HG03039 (cell line): ENCODE data around the gene MC1R.
A peak's percentile ranks its signal among the peaks of the same experiment; 100 is the strongest.
"Not testable (repeated sequence)": the region's sequence is repeated elsewhere in the genome, so short reads cannot be mapped to it uniquely, and the experiment has no call there.

Experiments used
- ATAC-seq: cut with Tn5 transposase; IDR thresholded peaks from one replicate; pipeline ENCODE4 v1.9.1; 2021; ENCODE audit warnings: mild to moderate bottlenecking, moderate library complexity; ENCODE audit not compliant: unreplicated experiment

The MC1R gene

GRCh38 chr16:89918453-89919347, at the start of gene MC1R:
Gene MC1R, plus strand, starts transcription at chr16:89918862. Its CDS starts 397 bp downstream, at chr16:89919259.
- ATAC-seq, result peak; percentile 11

DNA sequence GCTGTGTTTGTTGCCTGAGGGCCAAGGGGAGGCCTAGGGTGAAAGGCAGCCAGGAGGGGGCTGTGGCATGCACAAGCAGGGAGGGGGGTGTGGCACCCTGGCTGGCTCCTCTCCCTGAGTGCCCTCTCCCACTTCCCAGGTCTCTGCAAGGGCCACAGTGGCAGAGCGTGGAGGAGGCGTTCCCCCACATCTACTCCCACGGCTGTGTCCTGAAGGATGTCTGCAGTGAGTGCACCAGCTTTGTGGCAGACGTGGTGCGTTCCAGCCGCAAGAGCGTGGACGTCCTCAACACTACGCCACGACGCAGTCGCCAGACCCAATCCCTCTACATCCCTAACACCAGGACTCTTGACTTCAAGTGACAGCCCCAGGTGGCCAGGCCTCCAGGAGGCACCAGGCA, 48.8 kb upstream of the MC1R start:
- no peak for ATAC-seq

- ATAC-seq, result no peak
Observed at GRCh38 chr16:89870440-89870839, 48.2 kb upstream of the MC1R start.

GRCh38 chr16:89871895-89872294, 46.8 kb upstream of the MC1R start:
- no peak for ATAC-seq

DNA sequence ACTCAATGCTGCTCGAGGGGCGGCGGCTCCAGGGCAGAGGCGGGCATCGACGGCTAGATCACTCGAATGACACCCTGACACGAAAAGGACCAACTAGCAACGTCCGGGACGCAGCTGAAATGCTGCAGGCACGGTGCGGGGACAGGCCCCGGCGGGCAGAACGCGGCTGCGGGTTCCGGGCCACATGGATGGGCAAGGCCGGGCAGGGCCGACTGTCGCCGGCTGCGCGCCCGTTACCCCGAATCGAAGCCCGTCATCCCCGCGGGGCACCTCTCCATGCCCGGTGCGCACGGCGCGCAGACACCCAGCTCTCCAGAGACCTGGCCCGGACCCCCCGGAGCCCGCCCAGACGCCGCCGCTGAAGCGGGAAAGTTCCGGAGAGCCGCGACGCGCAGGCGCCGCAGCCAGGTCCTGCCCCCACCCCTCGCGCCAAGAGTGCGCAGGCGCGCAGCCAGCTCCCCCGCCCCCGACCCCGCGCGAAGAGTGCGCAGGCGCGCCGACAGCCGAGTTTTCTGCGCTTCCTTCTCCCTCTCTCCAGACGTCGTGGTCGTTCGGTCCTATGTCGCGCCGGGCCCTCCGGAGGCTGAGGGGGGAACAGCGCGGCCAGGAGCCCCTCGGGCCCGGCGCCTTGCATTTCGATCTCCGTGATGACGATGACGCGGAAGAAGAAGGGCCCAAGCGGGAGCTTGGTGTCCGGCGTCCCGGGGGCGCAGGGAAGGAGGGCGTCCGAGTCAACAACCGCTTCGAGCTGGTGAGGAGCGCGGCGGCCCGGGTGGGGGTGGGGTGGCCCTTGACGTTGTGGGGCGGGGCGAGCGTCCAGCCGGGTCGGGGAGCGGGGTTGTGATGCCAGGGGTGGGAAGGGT, 45.3 kb upstream of the MC1R start, which contains the start of gene TCF25:
TCF25 (plus strand) TSS at position 484 of the 863 bp plus-strand sequence; CDS start at position 560, 76 bp downstream.
- peak; percentile 44 for ATAC-seq

DNA sequence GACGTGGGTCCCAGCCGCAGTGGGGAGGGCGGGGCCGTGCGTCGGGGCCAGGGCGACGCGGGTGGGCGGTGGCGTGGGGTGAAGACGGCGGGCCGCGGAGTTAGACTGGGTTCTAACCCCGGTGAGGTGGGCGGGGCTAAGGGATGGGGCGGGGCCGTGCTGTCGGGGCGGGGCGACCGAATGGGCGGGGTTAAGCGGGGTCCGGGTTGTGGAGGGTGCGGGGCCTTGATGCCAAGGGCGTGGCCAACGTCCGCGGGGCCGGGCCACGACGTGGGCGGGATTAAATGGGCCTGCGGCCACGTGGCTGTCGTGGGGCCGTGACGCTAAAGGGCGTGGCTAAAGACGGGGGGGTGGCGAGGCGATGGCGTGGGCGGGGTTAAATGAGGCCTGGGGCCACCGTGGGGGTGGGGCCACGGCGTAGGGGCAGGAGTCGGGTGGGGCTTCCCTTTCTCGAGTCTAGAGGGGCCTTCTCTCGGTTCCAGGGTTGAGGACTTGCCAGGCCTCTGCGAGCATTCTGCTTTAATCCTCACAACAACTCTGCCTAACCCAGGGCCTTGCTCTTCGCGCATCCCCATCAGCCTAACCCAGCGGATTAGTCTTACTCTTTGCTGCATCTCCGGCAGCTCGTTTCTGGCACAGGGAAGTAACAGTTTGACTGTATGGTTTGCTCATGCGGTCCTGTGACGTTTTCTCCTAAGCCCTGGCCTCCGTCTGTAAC, 44.5 kb upstream of the MC1R start:
- ATAC-seq, result peak; percentile 60

- not testable (repeated sequence) for ATAC-seq
Observed at GRCh38 chr16:89879123-89879522, 39.5 kb upstream of the MC1R start.

DNA sequence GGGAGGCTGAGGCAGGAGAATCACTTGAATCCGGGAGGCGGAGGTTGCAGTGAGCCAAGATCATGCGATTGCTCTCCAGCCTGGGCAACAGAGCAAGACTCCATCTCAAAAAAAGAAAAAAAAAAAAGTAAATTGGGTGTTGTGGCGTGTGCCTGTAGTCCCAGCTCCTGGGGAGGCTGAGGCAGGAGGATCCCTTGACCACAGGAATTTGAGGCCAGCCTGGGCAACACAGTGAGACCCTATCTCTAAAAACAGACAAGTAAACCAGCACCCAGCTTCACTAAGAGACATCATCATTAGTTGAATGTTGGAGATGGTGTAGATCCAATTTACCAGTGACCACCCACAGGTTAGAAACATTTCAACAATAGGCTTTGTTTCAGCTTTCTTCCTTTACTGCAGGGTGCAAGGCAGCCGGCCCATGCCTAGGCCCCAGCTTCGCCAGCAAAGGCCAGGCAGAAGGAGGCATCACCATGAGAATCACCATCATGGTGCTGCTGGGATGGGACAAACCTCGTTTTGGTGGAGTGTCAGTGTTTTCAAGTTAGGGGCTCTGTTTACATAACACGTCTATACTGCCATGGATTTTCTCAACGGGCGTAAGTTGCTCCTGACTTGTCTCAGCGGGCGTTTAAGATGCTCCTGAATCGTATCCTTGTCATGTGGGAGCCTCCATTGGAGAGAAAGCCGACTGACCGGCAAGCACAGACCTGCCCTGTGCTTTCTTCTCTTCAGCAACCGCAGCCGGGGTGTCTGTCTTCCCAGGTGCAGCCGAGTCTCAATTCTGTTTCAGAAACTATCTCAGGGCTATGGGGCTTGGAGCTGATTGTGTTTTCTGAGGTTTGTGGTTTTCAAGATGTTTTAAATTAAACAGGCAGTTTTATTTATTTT, 37.9 kb upstream of the MC1R start:
- no peak for ATAC-seq

DNA sequence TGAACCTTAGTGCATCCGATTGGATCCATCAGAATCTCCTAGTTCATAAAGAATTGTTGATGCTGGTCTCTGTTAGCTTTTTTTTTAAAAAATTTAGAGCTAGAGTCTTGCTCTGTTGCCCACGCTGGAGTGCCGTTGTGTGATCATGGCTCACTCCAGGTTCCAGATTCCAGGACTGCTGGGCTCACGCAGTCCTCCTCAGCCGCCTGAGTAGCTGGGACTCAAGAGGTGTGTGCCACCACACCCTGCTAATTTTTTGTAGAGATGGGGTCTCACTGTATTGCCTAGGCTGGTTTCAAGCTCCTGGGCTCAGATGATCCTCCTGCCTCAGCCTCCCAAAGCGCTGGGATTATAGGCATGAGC, 37.3 kb upstream of the MC1R start:
- no peak for ATAC-seq

GRCh38 chr16:89883346-89884040, 35.2 kb upstream of the MC1R start:
- ATAC-seq, result no peak

- ATAC-seq, result no peak
Observed at GRCh38 chr16:89884041-89884421, 34.6 kb upstream of the MC1R start.

- ATAC-seq, result no peak
Observed at GRCh38 chr16:89887243-89887642, 31.4 kb upstream of the MC1R start.

GRCh38 chr16:89890200-89890599, 28.5 kb upstream of the MC1R start:
- no peak for ATAC-seq

GRCh38 chr16:89890886-89891657, 27.6 kb upstream of the MC1R start:
- ATAC-seq, result no peak

GRCh38 chr16:89892055-89892630, 26.5 kb upstream of the MC1R start:
- no peak for ATAC-seq

DNA sequence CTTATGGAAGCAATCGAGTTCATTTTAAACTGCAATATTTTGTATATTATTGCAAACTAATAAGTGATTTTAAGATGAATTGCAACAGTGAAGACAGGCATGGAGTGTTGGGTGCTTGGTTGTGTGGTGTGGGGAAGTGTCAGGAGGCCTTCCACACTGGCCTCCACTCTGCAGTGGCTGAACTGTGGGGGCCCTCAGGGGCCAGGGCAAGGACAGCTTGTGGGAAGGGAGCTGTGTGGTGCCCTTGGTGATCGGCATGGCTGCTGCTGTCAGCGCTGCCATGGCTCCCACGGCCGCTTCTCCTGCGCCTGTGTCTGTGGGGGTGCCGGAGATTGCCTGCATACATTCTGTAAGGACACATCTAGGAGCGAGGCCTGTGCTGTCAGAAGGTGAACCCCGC, 26.0 kb upstream of the MC1R start:
- no peak for ATAC-seq

DNA sequence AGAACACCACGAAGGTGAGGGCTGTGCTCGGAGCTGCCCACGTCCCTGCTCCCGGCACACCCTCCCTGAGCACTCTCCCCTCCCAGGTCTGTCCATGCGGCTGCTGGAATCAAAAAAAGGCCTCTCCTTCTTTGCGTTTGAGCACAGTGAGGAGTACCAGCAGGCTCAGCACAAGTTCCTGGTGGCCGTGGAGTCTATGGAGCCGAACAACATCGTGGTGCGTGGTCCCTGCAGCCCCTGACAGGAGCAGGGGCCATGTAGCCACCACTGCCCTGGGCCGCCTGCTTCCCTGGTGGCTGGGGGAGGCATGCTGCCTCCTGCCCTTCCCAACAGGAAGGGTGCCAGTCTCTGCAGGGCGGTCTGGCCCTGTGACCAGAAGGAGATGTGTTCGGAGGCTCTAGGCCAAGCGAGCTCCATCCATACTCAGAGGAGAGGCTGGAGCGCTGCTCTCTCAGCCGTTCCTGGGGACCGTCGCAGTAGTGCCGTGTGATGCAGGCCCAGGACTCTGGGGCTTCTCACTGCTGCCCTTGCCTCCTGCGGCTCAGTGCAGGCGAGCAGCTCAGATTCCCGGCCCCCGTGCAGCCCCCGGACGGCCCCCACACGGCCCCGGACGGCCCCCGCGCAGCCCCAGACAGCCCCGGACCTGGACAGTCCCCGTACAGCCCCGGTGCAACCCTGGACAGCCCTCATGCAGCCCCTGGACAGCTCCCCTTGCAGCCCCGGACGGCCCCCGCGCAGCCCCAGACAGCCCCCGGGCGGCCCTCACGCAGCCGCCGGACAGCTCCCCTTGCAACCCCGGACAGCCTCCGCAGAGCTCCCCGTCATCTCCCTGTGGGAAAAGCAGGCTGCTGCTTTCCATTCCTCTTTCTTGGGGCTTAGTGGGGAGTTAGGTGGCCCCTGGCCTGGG, 24.8 kb upstream of the MC1R start:
- no peak for ATAC-seq
